GM19328 (cell line): ENCODE data around the gene KLK3.
"Not testable (repeated sequence)": the region's sequence is repeated elsewhere in the genome, so short reads cannot be mapped to it uniquely, and the experiment has no call there.

Experiments used
- ATAC-seq: cut with Tn5 transposase; IDR thresholded peaks from one replicate; pipeline ENCODE4 v1.9.1; 2021; ENCODE audit warnings: mild to moderate bottlenecking, moderate library complexity; ENCODE audit not compliant: unreplicated experiment

KLK3 gene

GRCh38 chr19:50854636-50855410 lies at the start of gene KLK3:
Gene KLK3, plus strand, starts transcription at chr19:50854915. Its CDS starts 41 bp downstream, at chr19:50854956.
- no peak for ATAC-seq

- no peak for ATAC-seq
Observed at GRCh38 chr19:50808856-50809255, 45.9 kb upstream of the KLK3 start.

GRCh38 chr19:50811622-50812238 lies 43.0 kb upstream of the KLK3 start:
- ATAC-seq: not testable (repeated sequence)

GRCh38 chr19:50812474-50812873 lies 42.2 kb upstream of the KLK3 start:
- no peak for ATAC-seq

DNA sequence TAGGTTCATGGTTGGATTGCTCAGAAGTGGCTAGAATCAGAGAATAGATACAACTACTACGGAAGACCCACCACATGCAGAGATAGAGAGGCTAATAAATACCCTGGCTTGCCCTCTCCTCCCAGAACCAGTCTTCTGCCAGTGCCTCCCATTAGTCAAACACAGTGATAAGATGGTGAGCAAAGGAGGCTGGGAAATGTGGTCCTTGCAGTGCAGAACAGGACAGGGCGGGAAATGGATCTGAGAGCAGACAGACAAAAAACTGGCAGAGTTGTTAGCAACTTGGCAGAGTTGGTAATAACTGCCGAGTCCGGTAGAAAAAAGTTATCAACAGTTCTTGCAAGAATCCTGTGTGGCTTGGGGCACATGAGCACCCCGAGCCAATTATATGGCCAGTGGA lies 39.8 kb upstream of the KLK3 start:
- no peak for ATAC-seq

DNA sequence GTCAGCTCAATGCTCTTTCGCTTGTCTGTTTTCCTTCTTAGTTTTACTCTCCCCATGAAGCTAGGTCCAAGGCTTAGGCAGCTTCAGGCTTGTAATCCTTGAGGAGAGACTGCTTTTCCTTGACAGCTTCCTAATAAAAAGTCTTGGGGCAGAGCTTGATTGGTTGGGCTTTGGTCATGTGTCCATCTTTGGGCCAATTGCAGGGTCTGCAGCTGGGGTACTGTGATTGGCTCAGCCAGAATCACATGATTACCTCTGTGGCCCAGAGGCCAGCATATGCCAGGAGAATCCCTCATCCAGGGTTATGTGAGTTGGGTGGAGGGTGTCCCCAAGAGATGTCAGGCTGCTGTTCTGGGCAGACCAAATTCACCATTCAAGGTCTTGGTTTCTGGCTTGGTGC lies 39.3 kb upstream of the KLK3 start:
- no peak for ATAC-seq

GRCh38 chr19:50817941-50818858 lies 36.5 kb upstream of the KLK3 start:
- peak; percentile 44 for ATAC-seq

DNA sequence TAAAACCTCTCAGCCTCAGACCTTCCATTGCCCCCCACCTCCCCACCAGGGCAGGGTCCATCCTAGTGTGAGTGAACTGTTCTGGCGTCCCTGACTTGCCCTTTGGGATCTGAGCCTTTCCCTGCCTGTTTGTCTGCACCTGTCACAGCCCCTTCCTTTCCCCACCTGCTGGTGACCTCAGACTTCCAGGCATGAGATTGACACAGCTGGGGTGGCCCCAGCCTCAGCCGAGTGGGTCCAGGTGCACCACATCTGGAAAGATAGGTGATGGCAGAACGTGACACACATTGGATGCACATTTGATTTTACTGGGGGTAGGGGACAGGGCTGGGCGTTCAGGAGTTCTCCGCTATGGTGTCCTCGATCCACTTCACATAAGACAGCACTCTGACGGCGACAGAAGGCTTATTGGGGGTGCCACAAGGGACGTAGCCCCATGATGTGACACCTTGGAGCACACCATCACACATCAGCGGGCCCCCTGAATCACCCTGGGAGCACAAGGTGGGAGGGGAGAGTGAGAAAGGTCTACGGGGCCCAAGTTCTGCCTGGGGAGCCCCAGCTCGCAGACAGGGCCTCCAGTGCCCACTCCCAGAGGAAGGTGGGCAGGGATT lies 35.7 kb upstream of the KLK3 start:
- no peak for ATAC-seq

DNA sequence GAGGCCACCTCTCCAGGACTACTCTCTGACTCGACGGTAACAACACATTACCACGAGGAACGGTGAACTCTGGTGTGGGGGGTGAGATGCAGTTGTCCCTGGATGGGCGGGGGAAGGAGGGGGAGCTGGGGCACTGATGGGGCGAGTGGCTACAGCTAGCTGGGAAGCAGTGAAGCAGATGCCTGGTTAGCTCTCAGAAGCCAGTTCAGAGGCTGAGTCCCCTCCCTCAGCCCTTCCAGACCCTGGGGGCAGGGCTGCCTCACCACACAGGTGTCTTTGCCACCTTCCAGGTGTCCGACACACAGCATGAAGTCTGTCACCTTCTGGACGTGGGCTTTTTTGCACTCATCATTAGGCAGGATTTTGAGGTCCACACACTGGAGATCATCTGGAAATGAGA lies 35.1 kb upstream of the KLK3 start:
- ATAC-seq: no peak

GRCh38 chr19:50820086-50820485 lies 34.6 kb upstream of the KLK3 start:
- no peak for ATAC-seq

GRCh38 chr19:50820549-50821247 lies 34.0 kb upstream of the KLK3 start:
- no peak for ATAC-seq

- no peak for ATAC-seq
Observed at GRCh38 chr19:50821248-50821612, 33.5 kb upstream of the KLK3 start.

- no peak for ATAC-seq
Observed at GRCh38 chr19:50821622-50822021, 33.1 kb upstream of the KLK3 start.

DNA sequence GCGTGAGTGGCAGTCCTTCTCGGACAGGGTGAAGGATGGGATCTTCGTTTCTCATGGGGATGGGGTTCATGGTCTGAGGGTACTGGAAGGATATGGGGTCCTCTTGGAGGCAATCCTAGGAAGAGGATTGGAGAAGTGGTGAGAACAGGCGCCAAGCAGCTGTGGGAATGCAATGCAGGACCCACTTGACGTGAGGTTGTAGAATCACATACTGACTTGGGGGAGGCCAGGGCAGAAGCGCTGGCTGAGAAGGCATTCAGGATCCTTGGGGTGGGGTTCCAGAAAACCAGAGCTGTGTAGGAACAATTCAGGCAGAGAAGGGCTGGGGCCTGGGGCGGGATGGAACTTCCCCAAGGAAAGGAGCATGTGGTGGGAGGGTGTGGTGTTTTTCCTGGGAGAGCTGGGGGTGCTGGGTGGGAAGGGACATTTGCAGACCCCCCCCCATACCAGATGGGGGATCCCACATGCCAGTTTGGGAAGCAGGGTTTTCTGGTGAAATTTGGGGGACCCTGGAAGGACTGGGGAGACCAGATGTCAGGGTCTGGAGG lies 32.0 kb upstream of the KLK3 start:
- ATAC-seq: no peak

- ATAC-seq: no peak
Observed at GRCh38 chr19:50823389-50824042, 31.2 kb upstream of the KLK3 start, which contains the start of gene KLK1. Gene KLK1, minus strand, starts transcription at chr19:50823787. Its CDS starts 39 bp downstream, at chr19:50823748.

DNA sequence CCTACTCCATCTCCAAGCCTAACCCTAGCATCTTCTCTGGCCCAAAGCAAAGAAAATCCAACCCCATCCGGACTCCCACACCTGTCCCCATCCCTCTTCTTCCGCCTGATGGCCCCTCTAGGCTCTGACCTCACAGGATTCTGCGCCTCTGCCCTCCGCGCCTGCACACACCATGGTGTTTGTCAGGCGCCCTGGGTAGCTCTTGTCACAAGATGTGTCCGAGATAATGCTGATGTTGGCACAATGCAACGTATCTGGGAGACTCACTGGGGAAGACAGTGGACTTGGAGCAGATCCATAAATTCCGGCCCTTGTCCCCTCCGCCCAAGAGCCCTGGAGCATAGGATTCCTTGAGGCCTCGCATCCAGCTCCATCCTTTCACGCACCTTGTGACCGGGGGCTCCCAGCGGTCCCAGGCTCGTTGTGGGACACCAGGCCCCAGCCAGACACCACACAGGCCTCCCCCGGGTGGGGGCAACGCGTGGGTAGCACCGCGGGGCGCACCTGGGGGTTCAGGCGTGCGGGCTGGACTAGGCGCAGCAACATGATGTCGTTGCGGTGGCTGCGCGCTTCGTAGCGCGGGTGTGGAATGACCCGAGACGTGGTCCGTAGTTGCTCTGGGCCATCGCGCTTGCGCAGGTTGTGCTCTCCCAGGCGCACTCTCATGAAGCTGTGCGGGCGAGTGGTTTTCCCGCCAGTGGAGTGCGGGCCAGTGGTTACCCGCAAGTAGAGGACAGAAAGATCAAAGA lies 28.0 kb upstream of the KLK3 start:
- ATAC-seq: no peak

DNA sequence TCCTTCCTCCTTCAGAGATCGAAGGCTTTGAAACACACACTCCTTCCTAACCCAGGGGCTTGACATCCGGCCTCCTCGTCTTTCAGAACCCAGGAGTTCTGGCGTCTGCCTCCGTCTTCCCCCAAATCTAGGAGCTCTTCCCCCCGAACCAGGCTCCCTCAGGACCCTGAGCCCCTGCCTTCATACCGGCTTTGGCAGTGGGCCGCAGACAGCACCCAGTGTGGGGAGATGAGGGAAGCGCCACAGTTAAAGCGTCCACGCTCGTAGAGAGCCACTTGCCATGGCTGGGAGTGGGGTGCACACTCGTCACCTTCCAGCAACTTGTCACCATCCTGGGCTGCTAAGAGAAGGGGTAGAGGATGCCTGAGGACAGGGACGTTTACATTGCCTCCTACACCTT lies 27.2 kb upstream of the KLK3 start:
- ATAC-seq: no peak

GRCh38 chr19:50829801-50830200 lies 24.9 kb upstream of the KLK3 start:
- ATAC-seq: no peak
